Measurements from ENCODE around the gene CHID1. TPM values are rescaled to one million over a fixed set of nuclear protein-coding genes. Genes with fewer than 3 reads are reported as not detected.
A peak's percentile ranks its signal among the peaks of the same experiment; 100 is the strongest.

CHID1 gene
- polyA plus RNA-seq, 1 donor, result 82.9 TPM

DNA sequence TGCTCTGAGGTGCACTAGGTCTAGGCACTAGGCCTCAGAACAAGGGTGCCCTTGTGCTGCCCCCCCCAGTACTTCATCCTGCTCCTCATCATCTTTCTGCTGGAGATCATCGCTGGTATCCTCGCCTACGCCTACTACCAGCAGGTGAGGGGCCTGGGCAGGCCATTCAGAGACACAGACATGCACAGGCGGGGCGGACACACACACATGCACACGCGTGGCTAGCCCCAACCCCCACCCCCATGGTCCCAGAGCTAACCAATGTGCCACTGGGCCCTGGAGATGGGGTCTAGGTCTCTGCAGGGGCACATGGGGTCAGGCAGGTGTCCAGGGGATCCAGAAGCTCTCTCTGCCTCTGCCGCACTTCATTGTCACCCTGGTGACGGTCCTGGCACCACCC, 73.9 kb downstream of the CHID1 start:
- Histone ChIP-seq H3K4me3 (ENCODE audit: low read length) (no peak overlapping the region), H3K36me3 (ENCODE audit: control insufficient read depth, insufficient read depth, low read length) (peaks cover 56% of the 10 kb centered on the region), H3K27ac (ENCODE audit: low read length) (no peak overlapping the region), H3K4me1 (ENCODE audit: control insufficient read depth, insufficient read depth, low read length) (peaks cover 60% of the 10 kb centered on the region), H3K9me3 (ENCODE audit: control insufficient read depth, low read depth, low read length) (no peaks in the 10 kb centered on the region), H3K27me3 (ENCODE audit: control insufficient read depth, insufficient read depth, low read length) (peaks cover 6% of the 10 kb centered on the region)
- no CpG with 5 or more reads among the region's 9 CpGs for WGBS (ENCODE audit: insufficient coverage, low lambda C conversion rate)
- DNase-seq, result no peak

DNA sequence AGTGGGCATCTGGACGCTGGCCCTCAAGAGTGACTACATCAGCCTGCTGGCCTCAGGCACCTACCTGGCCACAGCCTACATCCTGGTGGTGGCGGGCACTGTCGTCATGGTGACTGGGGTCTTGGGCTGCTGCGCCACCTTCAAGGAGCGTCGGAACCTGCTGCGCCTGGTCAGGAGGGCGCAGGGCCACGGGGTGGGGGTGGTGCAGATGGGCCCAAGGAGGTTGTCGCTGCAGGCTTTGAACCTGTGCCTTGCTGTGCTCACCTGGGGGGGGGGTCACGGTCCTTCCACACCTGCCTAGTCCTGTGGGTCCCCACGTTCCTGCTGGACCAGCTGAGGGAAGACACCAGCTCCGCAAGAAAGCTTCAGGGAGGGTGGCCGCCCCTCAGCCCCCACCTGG, 74.3 kb downstream of the CHID1 start:
- Histone ChIP-seq H3K27ac (ENCODE audit: low read length) (no peak overlapping the region), H3K27me3 (ENCODE audit: control insufficient read depth, insufficient read depth, low read length) (peaks cover 10% of the 10 kb centered on the region), H3K4me3 (ENCODE audit: low read length) (no peak overlapping the region), H3K9me3 (ENCODE audit: control insufficient read depth, low read depth, low read length) (no peaks in the 10 kb centered on the region), H3K4me1 (ENCODE audit: control insufficient read depth, insufficient read depth, low read length) (peaks cover 61% of the 10 kb centered on the region), H3K36me3 (ENCODE audit: control insufficient read depth, insufficient read depth, low read length) (peaks cover 56% of the 10 kb centered on the region)
- DNase-seq, result no peak
- WGBS (ENCODE audit: insufficient coverage, low lambda C conversion rate), result no CpG with 5 or more reads among the region's 14 CpGs

DNA sequence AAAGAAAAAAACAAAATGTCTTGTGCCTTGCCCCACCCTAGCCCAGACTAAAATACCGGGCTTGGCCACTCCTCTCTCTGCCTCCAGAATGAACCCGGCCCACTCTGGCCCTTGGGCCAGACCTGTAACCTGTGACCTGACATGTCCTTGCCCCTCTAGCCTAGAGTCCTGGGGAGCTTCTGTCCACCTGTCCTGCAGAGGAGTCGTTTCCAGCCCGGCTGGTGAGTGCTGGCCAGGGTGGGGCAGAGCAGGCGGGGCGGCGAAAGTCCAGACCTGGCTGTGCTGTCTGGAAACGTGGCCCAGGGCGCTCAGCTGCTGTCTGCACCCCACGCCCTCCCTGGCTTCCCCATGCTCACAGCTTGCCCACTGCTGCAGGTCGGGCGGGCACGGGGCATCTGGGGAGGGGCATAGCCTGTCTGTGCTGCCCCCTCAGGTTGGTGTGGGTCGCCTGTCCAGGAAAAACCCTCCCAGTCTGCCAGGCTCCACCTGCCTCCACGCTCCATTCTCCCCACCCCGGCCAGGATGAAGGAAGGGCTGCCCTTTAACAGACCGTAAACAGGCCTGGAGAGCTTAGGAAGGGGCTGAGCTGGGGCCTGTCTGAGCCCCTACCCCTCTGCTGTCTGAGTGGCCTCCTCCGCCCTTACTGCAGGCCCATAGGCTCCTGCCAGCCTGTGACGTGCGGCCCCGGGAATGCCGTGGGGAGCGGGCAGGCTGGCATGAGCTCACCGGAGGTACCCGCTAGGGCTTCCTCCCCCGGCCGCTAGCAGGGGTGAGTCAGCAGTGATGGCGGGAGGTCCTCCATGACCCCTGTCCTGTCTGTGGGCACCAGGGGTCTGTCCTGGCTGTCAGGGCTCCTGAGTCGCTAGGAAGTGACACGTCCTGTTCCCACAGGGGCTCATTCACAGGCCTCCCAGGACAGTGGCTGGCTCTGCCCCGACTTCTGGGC, 76.0 kb downstream of the CHID1 start:
- Histone ChIP-seq H3K27ac (ENCODE audit: low read length) (peak overlapping the region; percentile 89), H3K27me3 (ENCODE audit: control insufficient read depth, insufficient read depth, low read length) (peaks cover 27% of the 10 kb centered on the region), H3K9me3 (ENCODE audit: control insufficient read depth, low read depth, low read length) (no peaks in the 10 kb centered on the region), H3K4me3 (ENCODE audit: low read length) (peak overlapping the region; percentile 85), H3K36me3 (ENCODE audit: control insufficient read depth, insufficient read depth, low read length) (peaks cover 41% of the 10 kb centered on the region), H3K4me1 (ENCODE audit: control insufficient read depth, insufficient read depth, low read length) (peaks cover 69% of the 10 kb centered on the region)
- WGBS (ENCODE audit: insufficient coverage, low lambda C conversion rate), result no CpG with 5 or more reads among the region's 31 CpGs
- peak; percentile 79 to 87 for DNase-seq

DNA sequence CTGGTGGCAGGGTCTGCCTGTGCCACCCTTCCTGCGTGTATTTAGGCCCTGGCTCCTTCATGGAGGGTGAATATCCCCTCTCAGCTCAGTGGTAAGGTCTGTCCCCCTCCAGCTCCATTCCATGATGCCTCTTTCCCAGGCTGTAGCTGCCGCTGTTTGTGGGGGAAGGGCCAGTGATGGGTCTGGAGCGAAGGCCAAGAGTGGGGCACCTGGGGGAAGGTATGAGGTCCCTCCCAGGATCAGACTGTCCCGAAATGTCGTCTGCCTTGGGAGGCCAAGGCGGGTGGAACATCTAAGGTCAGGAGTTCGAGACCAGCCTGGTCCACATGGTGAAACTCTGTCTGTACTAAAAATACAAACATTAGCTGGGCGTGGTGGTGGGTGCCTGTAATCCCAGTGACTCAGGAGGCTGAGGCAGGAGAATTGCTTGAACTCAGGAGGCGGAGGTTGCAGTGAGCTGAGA, 76.7 kb downstream of the CHID1 start:
- Histone ChIP-seq H3K9me3 (ENCODE audit: control insufficient read depth, low read depth, low read length) (no peaks in the 10 kb centered on the region), H3K27ac (ENCODE audit: low read length) (peak overlapping the region; percentile 89), H3K36me3 (ENCODE audit: control insufficient read depth, insufficient read depth, low read length) (peaks cover 33% of the 10 kb centered on the region), H3K27me3 (ENCODE audit: control insufficient read depth, insufficient read depth, low read length) (peaks cover 34% of the 10 kb centered on the region), H3K4me3 (ENCODE audit: low read length) (peak overlapping the region; percentile 85), H3K4me1 (ENCODE audit: control insufficient read depth, insufficient read depth, low read length) (peaks cover 69% of the 10 kb centered on the region)
- peak; percentile 79 to 87 for DNase-seq
- WGBS (ENCODE audit: insufficient coverage, low lambda C conversion rate), result no CpG with 5 or more reads among the region's 9 CpGs

DNA sequence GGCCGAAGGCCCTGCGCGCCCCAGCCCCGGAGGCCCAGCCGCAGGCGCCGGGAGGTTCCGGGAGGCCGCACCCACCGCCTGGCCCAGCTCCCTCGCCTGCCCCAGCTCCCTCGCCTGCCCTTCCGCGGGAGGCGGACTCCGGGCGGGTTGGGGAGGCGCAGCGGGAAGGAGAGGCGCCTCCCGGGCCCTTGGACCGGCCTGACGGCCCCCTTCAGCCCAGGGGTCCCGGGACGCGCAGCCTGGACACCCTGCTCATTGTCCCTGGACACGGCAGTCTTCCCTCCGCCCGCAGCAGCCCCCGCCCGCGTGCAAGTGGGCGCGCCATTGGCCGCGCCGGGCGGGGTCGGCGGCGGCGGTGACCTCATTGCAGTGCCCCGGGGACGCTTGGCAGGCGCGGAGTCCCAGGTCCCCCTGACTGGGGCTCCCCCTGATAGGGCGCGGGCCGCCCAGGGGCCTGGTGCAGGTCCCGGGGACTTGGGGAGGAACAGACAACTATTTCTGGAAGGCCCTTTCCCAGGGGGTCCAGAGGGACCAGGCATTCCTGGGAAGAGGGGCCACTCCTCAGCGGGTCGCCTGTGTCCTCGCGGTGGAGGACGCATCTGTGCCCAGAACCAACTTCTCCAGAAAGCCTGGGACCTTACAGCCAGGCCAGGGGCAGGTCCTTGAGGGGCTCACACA, 77.4 kb downstream of the CHID1 start:
- H3K27ac ChIP-seq (ENCODE audit: low read length), result peak overlapping the region; percentile 89
- peaks cover 41% of the 10 kb centered on the region for H3K27me3 ChIP-seq (ENCODE audit: control insufficient read depth, insufficient read depth, low read length)
- no CpG with 5 or more reads among the region's 55 CpGs for WGBS (ENCODE audit: insufficient coverage, low lambda C conversion rate)
- peaks cover 69% of the 10 kb centered on the region for H3K4me1 ChIP-seq (ENCODE audit: control insufficient read depth, insufficient read depth, low read length)
- H3K36me3 ChIP-seq (ENCODE audit: control insufficient read depth, insufficient read depth, low read length), result peaks cover 28% of the 10 kb centered on the region
- H3K9me3 ChIP-seq (ENCODE audit: control insufficient read depth, low read depth, low read length), result no peaks in the 10 kb centered on the region
- H3K4me3 ChIP-seq (ENCODE audit: low read length), result peak overlapping the region; percentile 85
- DNase-seq, result peak; percentile 70 to 89

DNA sequence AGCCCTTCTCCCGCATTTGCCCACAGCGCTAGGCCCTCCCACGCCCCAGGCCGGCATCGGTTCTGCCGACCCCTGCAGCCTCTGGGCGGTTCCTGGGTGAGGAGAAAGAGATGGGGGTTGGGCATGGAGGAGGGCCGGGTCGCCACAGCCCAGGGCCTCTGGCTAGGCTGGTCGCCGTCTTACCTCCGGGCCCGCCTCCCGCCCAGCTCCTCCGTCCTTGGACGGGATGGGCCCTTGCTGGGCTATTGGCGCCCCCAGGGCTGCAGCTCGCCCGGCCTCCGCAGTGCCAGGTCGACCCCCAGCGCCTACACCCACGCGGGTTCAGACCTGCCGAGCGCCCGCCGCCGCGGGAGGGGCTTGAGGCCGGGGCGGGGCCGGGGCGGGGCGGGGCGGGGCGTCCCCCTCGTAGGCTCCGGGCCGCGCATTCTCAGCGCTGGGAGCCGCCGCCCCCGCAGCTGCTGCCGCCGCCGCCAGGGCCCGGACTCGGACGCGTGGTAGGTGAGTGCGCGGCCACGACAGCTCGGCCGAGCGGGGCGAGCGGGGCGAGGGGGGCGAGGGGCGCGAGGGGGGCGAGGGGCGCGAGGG, 78.0 kb downstream of the CHID1 start, which contains the start of gene CD151:
Gene CD151 (plus strand): TSS at position 424 of the 585 bp plus-strand sequence. CDS start 3,118 bp downstream, outside the sequence.
- Histone ChIP-seq H3K27me3 (ENCODE audit: control insufficient read depth, insufficient read depth, low read length) (peaks cover 41% of the 10 kb centered on the region), H3K27ac (ENCODE audit: low read length) (peak within 1 kb of the TSS; percentile 89), H3K4me3 (ENCODE audit: low read length) (peak within 1 kb of the TSS; percentile 85), H3K36me3 (ENCODE audit: control insufficient read depth, insufficient read depth, low read length) (peaks cover 22% of the 10 kb centered on the region), H3K4me1 (ENCODE audit: control insufficient read depth, insufficient read depth, low read length) (peaks cover 69% of the 10 kb centered on the region), H3K9me3 (ENCODE audit: control insufficient read depth, low read depth, low read length) (no peaks in the 10 kb centered on the region)
- WGBS (ENCODE audit: insufficient coverage, low lambda C conversion rate), result no CpG with 5 or more reads among the region's 67 CpGs
- peak in 1 of 2 donors; percentile 73 for DNase-seq

DNA sequence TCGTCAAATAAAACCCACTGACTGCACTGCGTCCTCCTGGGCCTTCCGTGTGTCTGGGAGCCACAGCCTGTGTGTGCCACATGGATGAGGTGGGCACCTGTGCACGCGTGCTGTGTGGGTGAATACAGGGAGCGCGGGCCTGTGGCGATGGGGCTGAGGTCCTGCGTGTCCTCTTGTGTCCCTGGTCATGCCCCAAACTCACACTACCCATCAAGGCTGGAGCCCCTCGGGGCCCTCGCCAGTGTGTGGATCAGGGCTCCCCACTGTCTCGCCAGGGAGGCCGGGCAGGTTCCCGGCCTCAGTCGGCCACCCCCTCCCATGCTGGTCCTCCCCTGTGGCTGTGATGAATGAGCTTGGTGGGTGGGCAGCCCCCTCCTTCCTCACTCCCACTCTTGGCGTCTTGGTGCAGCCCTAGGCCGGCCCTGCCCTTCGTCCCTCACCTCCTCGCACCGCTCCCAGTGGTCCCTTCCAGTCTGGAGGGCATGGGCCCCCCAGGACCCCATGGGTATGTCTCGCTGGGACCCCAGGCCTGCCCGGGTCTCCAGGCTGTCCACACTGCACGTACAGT, 78.6 kb downstream of the CHID1 start:
- Histone ChIP-seq H3K4me1 (ENCODE audit: control insufficient read depth, insufficient read depth, low read length) (peaks cover 69% of the 10 kb centered on the region), H3K27ac (ENCODE audit: low read length) (peak overlapping the region; percentile 39), H3K4me3 (ENCODE audit: low read length) (peak overlapping the region; percentile 52), H3K36me3 (ENCODE audit: control insufficient read depth, insufficient read depth, low read length) (peaks cover 17% of the 10 kb centered on the region), H3K9me3 (ENCODE audit: control insufficient read depth, low read depth, low read length) (no peaks in the 10 kb centered on the region), H3K27me3 (ENCODE audit: control insufficient read depth, insufficient read depth, low read length) (peaks cover 45% of the 10 kb centered on the region)
- no CpG with 5 or more reads among the region's 23 CpGs for WGBS (ENCODE audit: insufficient coverage, low lambda C conversion rate)
- no peak for DNase-seq

DNA sequence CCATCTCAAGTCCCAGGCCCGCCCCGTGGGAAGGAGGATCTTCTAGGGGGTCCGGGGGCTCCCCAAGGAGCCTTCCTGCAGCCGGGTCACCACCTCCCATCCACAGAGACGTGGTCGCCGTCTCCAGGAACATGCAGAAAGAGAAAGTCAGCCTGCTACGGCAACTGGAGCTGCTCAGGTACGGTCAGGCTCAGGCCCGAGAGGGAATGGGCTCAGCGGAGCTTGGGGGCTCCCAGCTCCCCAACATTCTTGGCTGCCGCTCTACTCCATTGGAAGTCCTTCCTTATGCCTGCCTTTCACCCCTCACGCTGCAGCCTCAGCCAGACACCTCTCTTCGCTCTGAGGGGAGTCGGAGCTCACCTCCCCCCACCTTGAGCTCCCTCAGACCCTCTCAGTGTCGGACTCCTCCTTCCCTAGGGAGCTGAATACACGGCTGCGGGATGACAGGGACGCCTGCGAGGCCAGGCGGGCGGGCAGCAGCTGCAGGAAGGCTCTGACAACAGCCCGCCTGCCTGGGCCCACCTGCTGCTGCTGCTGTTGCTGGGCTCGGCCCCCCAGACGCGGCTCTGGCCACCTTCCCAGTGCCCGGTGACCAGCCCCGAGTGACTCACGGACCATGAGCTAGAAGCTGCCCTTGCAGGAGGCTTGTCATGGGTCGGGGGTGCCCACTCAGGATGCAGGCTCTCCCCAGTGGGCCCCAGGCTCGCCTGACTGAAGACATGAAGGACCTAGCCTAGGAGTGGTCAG, 79.3 kb downstream of the CHID1 start:
- Histone ChIP-seq H3K9me3 (ENCODE audit: control insufficient read depth, low read depth, low read length) (no peaks in the 10 kb centered on the region), H3K4me3 (ENCODE audit: low read length) (no peak overlapping the region), H3K4me1 (ENCODE audit: control insufficient read depth, insufficient read depth, low read length) (peaks cover 65% of the 10 kb centered on the region), H3K27ac (ENCODE audit: low read length) (no peak overlapping the region), H3K36me3 (ENCODE audit: control insufficient read depth, insufficient read depth, low read length) (peaks cover 9% of the 10 kb centered on the region), H3K27me3 (ENCODE audit: control insufficient read depth, insufficient read depth, low read length) (peaks cover 49% of the 10 kb centered on the region)
- no CpG with 5 or more reads among the region's 31 CpGs for WGBS (ENCODE audit: insufficient coverage, low lambda C conversion rate)
- no peak for DNase-seq

DNA sequence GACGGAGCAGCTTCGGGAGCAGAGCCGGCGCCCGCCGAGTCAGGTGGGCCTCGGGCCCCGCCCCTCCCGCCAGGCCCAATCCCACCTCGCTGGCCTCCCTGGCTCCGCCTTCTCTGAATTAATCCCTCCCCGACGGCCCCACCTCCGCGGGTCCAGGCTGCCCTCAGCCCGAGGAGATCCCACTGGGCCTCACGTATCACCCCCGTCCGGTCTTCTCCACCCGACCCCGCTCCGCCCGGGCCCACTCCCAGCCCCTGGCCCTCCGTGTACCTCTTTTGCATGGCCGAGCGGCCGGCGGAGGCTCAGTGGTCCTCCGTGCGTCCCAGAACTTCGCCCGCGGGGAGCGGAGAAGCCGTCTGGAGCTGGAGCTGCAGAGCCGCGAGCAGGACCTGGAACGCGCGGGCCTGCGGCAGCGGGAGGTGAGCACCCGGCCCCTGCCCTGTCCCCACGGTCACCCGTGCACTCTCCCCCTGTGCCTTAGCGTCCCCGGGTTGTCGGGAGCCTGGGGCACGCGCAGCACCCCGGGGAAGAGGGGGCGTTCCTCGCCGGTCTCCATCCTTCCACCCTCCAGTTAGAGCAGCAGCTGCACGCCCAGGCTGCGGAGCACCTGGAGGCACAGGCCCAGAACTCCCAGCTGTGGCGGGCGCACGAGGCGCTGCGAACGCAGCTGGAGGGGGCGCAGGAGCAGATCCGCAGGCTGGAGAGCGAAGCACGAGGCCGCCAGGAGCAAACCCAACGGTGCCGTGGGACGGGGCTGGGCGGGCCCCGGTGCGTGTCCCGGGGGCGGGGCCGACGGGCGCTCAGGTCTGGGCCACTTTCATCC, 80.1 kb downstream of the CHID1 start:
- Histone ChIP-seq H3K9me3 (ENCODE audit: control insufficient read depth, low read depth, low read length) (no peaks in the 10 kb centered on the region), H3K27me3 (ENCODE audit: control insufficient read depth, insufficient read depth, low read length) (peaks cover 54% of the 10 kb centered on the region), H3K4me1 (ENCODE audit: control insufficient read depth, insufficient read depth, low read length) (peaks cover 68% of the 10 kb centered on the region), H3K36me3 (ENCODE audit: control insufficient read depth, insufficient read depth, low read length) (peaks cover 3% of the 10 kb centered on the region), H3K4me3 (ENCODE audit: low read length) (peak overlapping the region; percentile 45), H3K27ac (ENCODE audit: low read length) (no peak overlapping the region)
- no CpG with 5 or more reads among the region's 78 CpGs for whole genome bisulfite sequencing (ENCODE audit: insufficient coverage, low lambda C conversion rate)
- DNase-seq, result peak; percentile 79 to 86

Measured in large intestine (tissue), 3 donors.